Activated T-cell treated with anti-CD3 and anti-CD28 coated beads for 4 hours (primary cell): Measurements from ENCODE around the gene TSPAN1.
A peak's percentile ranks its signal among the peaks of the same experiment; 100 is the strongest.
"Not testable (repeated sequence)": the region's sequence is repeated elsewhere in the genome, so short reads cannot be mapped to it uniquely, and the experiment has no call there.

ENCODE experiments used
- DNase-seq: peaks from one replicate; pipeline ENCODE4 v3.0.0-alpha.2; 2020

TSPAN1 gene

DNA sequence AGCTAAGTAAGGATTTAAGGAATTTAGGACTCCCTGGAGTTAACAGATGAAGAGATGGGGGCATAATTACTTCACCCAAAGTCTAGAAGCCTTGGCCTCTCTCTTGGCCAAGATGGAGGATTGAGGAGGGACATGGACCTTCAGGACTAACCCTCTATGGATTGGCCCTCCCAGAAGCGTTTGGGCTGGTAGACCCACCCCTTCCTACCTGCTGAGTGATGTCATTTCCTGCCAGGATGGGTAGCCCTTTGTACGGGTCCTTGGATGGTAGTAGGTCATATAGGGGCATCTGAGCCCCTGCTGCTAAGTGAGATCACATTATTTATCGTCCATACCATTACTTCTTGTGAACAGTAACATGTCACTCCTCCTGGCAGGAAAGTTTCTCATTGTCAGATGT lies 45.9 kb downstream of the TSPAN1 start:
- no peak for DNase-seq

DNA sequence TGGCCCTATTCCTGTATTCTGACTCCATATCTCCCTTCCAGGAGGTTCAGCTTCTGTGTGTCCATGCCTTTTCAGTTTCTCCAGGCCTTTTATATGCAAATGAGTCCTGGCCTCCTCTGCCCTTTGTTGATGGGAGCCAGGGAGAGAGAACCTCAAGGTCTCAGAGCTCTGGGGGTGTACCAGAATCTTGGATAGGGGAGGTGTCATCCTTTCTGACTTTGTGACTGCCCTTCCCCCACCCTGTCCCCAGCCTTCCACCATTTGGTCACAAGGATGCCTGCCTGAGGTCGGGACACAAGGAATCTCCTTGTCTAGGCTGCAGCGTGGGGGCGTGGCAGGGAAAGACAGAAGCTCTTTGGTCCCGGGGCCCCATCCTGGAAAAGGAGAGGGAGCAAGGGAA lies 46.9 kb downstream of the TSPAN1 start:
- no peak for DNase-seq

DNA sequence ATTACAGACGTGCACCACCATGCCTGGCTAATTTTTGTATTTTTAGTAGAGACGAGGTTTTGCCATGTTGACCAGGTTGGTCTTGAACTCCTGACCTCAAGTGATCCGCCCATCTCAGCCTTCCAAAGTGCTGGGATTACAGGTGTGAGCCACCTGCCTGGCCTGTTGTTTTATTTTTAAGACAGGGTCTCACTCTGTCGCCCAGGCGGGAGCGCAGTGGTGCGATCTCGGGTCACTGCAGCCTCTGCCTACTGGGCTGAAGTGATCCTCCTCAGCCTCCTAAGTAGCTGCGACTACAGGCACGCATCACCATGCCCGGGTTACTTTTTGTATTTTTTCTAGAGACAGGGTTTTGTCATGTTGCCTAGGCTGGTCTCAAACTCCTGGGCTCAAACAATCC lies 48.2 kb downstream of the TSPAN1 start:
- not testable (repeated sequence) for DNase-seq

DNA sequence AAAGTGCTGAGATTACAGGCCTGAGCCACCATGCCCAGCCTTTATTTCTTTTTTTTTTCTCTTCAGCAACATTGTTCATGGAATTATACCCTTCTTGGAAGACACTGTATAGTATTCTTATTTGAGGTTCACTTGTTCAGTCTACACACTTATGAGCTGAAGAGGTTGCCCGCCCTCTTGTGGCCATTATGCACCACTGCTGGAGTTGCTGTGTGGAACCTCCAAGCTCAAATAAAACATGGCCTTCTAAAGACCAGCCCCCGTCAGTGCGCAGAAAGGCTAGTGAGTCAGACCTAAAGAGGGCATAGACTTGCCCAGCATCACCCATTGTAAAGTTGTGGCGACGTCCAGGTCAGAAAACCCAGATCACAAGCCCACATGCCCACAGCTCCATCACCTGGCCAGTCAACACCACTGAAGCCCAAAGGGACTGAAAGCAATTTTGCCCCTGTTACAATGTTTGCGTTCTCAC lies 48.6 kb downstream of the TSPAN1 start:
- peak; percentile 43 for DNase-seq

DNA sequence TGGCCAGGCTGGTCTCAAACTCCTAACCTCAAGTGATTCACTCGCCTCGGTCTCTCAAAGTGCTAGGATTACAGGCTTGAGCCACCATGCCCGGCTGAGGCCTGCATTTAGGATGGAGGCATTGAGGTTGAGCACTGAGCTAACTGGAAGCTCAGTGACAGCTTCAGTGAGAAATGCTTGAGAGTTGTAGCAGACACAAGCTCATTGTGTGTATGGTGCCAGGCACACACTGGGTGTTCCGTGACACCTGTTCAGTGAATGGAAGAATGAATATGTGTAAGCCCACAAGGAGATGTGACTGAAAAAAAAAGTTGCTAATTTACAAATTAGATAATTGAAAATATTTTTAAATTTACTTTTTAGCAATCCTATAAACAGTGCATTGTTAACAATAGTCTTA lies 50.1 kb downstream of the TSPAN1 start:
- no peak for DNase-seq

DNA sequence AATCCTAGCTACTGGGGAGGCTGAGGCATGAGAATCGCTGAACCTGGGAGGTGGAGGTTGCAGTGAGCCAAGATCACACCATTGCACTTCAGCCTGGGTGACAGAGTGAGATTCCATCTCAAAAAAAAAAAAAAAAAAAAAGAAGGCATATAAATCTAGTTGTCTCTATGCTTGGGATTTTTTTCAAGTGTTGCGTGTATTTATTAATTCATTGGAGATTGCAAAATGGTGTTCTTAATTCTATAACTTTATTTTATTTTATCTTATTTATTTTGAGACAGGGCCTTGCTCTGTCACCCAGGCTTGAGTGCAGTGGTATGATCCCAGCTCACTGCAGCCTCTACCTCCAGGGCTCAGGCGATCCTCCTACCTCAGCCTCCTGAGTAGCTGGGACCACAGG lies 56.3 kb downstream of the TSPAN1 start:
- DNase-seq, result not testable (repeated sequence)
